HTR-8/SVneo (cell line): ENCODE data around the gene SPATA20.

Source experiments
- DNase-seq: peaks from one replicate; pipeline ENCODE4 v3.0.0; 2011; ENCODE audit warnings: low spot score, mixed read lengths; ENCODE audit not compliant: insufficient read length
- FAIRE-seq: peaks from 2 replicates; lab custom pipeline; 2011; peaks lifted over from hg19 to GRCh38; lab: Jason Lieb, UNC

The SPATA20 gene

DNA sequence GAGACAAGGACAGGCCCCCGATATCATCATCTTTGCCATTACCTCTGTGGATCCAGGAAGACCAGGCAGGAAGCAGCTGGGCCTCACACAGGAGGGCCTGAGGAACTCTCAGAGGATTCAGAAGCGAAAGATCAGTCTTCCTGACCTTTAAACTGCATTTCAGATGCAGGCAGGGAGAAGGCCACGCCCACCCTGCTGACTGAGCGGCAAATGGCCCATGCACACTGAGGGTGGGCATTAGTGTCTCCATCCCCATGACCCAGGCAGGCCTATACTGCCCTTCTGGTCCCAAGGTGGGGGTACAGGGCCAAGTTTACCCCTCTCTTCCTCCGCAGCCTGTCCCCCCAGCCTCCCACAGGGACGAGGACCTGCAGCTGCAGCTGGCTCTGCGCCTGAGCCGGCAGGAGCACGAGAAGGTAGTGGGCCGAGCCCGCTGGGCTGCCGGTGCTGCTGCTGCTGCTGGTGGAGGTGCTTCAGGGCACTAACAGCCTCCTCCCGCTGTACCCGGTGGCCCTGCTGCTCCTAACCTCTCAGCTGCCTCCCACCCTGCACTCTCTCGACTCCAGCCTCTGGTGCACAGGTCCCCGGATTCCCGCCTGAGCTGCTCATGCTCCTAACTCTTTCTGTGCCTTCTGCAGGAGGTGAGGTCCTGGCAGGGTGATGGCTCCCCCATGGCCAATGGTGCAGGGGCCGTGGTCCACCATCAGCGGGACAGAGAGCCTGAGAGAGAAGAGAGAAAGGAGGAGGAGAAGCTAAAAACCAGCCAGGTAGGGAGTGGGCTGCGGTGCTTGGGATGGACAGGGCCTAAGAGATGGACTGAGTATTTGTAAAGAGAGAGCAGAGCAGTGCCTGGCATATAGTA, 8.2 kb upstream of the SPATA20 start:
- DNase-seq (no peak), FAIRE-seq (peak; percentile 77)

DNA sequence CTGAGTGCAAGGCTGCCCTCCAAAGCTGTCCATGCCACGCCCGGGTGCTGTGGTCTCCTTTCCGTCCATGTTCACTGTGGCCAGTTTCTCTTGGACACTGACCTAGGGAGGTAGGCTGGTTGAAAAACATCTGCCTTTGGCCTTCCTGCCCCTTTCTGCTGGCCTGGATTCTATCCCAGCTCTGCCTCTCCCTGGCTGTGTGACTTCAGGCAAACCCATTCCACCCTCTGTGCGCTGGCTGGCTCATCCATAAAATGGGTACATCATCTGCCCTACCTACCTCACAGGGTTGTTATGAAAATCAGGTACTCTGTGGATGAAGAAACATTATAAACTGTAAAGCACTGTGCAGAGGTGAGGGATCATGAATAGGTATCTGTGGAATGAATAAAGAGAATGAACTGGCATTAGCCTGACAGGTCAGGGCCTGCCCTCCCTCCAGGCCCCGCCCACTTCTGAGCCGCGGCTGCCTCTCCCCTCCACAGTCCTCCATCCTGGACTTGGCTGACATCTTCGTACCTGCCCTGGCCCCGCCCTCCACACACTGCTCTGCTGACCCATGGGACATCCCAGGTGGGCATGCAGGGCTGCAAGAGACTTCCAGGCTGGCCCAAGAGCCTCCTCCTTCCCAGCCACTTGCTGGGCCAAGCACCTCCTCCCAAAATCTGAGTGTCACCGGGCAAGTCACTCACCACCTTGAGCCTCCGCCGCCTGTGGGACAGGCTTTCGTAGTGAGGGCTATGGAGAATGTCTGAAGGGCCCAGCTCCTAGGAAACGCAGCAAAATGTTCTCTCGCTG, 7.0 kb upstream of the SPATA20 start:
- DNase-seq = no peak
- peak; percentile 95 for FAIRE-seq

GRCh38 chr17:50540560-50541401, 6.2 kb upstream of the SPATA20 start:
- FAIRE-seq = no peak
- no peak for DNase-seq

DNA sequence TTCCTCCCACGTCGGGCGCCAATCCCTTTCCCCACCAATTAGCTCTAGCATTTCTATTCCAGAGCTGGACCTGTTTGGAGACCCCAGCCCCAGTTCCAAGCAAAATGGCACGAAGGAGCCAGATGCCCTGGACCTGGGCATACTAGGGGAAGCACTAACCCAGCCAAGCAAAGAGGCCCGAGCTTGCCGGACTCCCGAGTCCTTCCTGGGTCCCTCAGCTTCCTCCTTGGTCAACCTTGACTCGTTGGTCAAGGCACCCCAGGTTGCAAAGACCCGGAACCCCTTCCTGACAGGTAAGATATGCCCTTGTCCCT, 5.6 kb upstream of the SPATA20 start:
- FAIRE-seq = no peak
- no peak for DNase-seq

GRCh38 chr17:50541716-50542688, 5.0 kb upstream of the SPATA20 start:
- peak; percentile 97 for DNase-seq
- FAIRE-seq = peak; percentile 95

- FAIRE-seq (peak; percentile 65), DNase-seq (no peak)
These were observed 3.9 kb upstream of the SPATA20 start for GRCh38 chr17:50542795-50543774.

- DNase-seq (no peak), FAIRE-seq (no peak)
These were observed 2.5 kb upstream of the SPATA20 start for GRCh38 chr17:50544516-50544915.

GRCh38 chr17:50545311-50545710, 1.7 kb upstream of the SPATA20 start:
- DNase-seq = no peak
- no peak for FAIRE-seq

DNA sequence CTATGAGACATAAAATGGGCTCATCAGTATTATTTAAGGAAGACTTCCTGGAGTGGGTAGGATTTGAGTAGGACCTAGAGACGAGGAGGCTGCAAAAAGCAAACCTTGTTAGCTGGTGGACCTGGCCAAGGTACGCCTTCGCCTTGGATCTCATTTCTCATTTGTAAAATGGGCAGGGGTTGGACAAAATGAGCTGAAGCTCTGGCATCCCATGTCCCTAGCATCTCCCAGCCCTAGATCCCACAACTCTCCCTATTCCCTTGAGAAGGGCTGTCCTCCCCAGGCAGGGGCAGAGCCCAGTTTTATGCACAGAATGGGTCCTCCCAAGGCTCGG, 306 bp upstream of the SPATA20 start:
- DNase-seq (no peak), FAIRE-seq (no peak)

- FAIRE-seq (no peak), DNase-seq (no peak)
These were observed 736 bp downstream of the SPATA20 start for GRCh38 chr17:50547736-50548083.

DNA sequence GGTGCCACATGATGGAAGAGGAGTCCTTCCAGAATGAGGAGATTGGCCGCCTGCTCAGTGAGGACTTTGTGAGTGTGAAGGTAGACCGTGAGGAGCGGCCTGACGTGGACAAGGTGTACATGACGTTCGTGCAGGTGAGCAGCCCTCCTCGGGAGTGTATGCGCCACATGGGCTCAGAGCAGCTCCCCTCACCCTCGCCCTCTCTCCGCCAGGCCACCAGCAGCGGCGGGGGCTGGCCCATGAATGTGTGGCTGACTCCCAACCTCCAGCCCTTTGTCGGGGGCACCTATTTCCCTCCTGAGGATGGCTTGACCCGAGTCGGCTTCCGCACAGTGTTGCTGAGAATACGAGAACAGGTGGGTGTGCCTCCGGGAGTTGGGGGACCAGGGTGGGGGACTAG, 1.9 kb downstream of the SPATA20 start:
- no peak for DNase-seq
- peak; percentile 68 for FAIRE-seq

- FAIRE-seq = peak; percentile 51
- DNase-seq = no peak
These were observed 2.4 kb downstream of the SPATA20 start for GRCh38 chr17:50549256-50549941.

GRCh38 chr17:50549969-50550368, 3.0 kb downstream of the SPATA20 start:
- DNase-seq (no peak), FAIRE-seq (no peak)

- DNase-seq (peak; percentile 83), FAIRE-seq (peak; percentile 84)
These were observed 3.9 kb downstream of the SPATA20 start for GRCh38 chr17:50550661-50551432.

DNA sequence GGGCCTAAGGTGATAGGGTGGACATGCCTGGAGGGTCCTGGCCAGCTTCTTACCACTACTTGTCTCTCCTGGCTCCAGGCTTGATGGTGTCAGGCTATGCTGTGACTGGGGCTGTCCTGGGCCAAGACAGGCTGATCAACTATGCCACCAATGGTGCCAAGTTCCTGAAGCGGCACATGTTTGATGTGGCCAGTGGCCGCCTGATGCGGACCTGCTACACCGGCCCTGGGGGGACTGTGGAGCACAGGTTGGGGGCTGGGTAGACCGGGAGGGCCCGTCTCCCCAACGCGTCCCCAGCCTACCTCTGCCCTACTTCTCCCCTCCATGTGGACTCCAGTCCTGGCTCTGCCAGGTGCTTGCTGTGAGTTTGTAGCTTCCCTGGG, 4.5 kb downstream of the SPATA20 start:
- DNase-seq (no peak), FAIRE-seq (no peak)

DNA sequence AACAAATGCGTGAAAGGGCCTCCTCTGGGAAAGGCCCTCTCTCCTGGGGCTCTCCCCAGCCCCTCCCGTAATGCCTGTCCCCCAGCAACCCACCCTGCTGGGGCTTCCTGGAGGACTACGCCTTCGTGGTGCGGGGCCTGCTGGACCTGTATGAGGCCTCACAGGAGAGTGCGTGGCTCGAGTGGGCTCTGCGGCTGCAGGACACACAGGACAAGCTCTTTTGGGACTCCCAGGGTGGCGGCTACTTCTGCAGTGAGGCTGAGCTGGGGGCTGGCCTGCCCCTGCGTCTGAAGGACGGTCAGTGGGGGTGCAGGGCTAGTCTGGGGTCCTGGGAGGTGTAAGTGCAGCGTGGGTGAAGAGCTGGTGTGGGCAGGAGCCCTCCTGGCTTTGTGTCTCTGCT, 4.9 kb downstream of the SPATA20 start:
- FAIRE-seq = no peak

DNA sequence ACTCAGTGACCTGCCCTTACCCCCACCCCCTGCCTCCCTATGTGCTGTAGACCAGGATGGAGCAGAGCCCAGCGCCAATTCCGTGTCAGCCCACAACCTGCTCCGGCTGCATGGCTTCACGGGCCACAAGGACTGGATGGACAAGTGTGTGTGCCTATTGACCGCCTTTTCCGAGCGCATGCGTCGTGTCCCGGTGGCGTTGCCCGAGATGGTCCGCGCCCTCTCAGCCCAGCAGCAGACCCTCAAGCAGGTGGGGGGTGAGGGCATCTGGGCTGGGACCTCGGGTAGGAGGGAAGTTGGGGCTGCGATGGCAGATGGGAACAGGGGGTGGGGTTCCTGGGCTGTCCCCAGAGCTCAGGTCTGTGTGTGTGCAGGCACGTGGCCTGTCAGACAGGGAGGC, 7.2 kb downstream of the SPATA20 start:
- no peak for FAIRE-seq
- DNase-seq = no peak

More for the DNA sequence above, 4.9 kb downstream of the SPATA20 start:
- DNase-seq = no peak
